B cell (primary cell): ENCODE results near the gene SDF2L1.

ENCODE experiments used
- CTCF ChIP-seq: fragments of 200-600 bp; IDR thresholded peaks from one replicate; pipeline ENCODE4 v1.8.0; 2022; ENCODE audit warnings: antibody characterized with exemption, mild to moderate bottlenecking
- EZH2 ChIP-seq: IDR thresholded peaks from 2 replicates; pipeline ENCODE4 v1.6.1; 2012; ENCODE audit warnings: borderline replicate concordance, low read depth, mild to moderate bottlenecking, moderate library complexity, low read length; ENCODE audit not compliant: insufficient read depth, poor library complexity, severe bottlenecking

- TF ChIP-seq CTCF (no peak), EZH2 (no peak)
These were observed 9.7 kb upstream of the SDF2L1 start, which contains the start of gene CCDC116 for GRCh38 chr22:21632237-21632895.
